K562 (cell line): Measurements from ENCODE around the gene WDR64. TPM values are rescaled to one million over a fixed set of nuclear protein-coding genes. Genes with fewer than 3 reads are reported as not detected.

Experiments used
- BCOR ChIP-seq: fragments of 450-650 bp; IDR thresholded peaks from 2 replicates; pipeline ENCODE4 v1.6.1; 2016
- CBFA2T2 ChIP-seq: fragments of 450-650 bp; conservative IDR thresholded peaks from 2 replicates; pipeline ENCODE4 v1.6.1; 2017; ENCODE audit warnings: mild to moderate bottlenecking
- CBX3 ChIP-seq, 2 experiments: IDR thresholded peaks; 1 replicate in 1 of 2; 2 replicates in 1 of 2; pipeline ENCODE4 v1.6.1; 2012; ENCODE audit warnings: inconsistent platforms in 2 of 2, low read length in 2 of 2, borderline replicate concordance in 1 of 2, control low read depth in 1 of 2
- CREM ChIP-seq: IDR thresholded peaks from 2 replicates; pipeline ENCODE4 v1.6.1; 2014; ENCODE audit warnings: antibody characterized with exemption, low read depth
- CXXC5 ChIP-seq: fragments of 250-450 bp; sonication (Bioruptor Pico); IDR thresholded peaks from 2 replicates; pipeline ENCODE4 v1.8.0; 2022; ENCODE audit warnings: inconsistent platforms, mild to moderate bottlenecking, moderate library complexity
- DIDO1 ChIP-seq: fragments of 450-650 bp; IDR thresholded peaks from 2 replicates; pipeline ENCODE4 v1.6.1; 2016; ENCODE audit warnings: low read depth, missing biosample characterization, missing genetic modification characterization
- EP300 ChIP-seq: IDR thresholded peaks from 2 replicates; pipeline ENCODE4 v1.6.1; 2012; ENCODE audit warnings: low read length, improper control_type of control experiment
- FOXJ2 ChIP-seq: fragments of 200-800 bp; sonication (Bioruptor generic); IDR thresholded peaks from 2 replicates; pipeline ENCODE4 v1.6.1; 2016; ENCODE audit warnings: missing genetic modification characterization, missing compliant biosample characterization
- MEF2A ChIP-seq: IDR thresholded peaks from 2 replicates; pipeline ENCODE4 v1.6.1; 2011; ENCODE audit warnings: low read depth, mild to moderate bottlenecking, low read length, moderate library complexity; ENCODE audit not compliant: control insufficient read depth
- MTA1 ChIP-seq: fragments of 450-650 bp; IDR thresholded peaks from 2 replicates; pipeline ENCODE4 v1.6.1; 2017; ENCODE audit warnings: borderline replicate concordance
- NCOA2 ChIP-seq, 2 experiments: fragments of 450-650 bp; IDR thresholded peaks; 2 replicates each; pipeline ENCODE4 v1.6.1; 2018; ENCODE audit warnings: mild to moderate bottlenecking in 2 of 2, moderate library complexity in 1 of 2; ENCODE audit not compliant: partially characterized antibody in 2 of 2
- NCOR1 ChIP-seq: fragments of 450-650 bp; IDR thresholded peaks from 2 replicates; pipeline ENCODE4 v1.6.1; 2016; ENCODE audit warnings: mild to moderate bottlenecking, moderate library complexity
- PHB2 ChIP-seq: fragments of 450-650 bp; IDR thresholded peaks from 2 replicates; pipeline ENCODE4 v1.6.1; 2017; ENCODE audit warnings: low read depth
- PHTF2 ChIP-seq: fragments of 250-450 bp; sonication (Bioruptor Pico); IDR thresholded peaks from 2 replicates; pipeline ENCODE4 v1.5.0; 2021; ENCODE audit warnings: mild to moderate bottlenecking
- PRMT5 ChIP-seq: sonication (generic); formaldehyde crosslinking; IDR thresholded peaks from 2 replicates; pipeline ENCODE4 v1.5.0; 2020; ENCODE audit warnings: missing genetic modification reagents
- SMAD3 ChIP-seq: fragments of 450-650 bp; formaldehyde crosslinking; conservative IDR thresholded peaks from 2 replicates; pipeline ENCODE4 v1.4.0; 2020; ENCODE audit warnings: mild to moderate bottlenecking
- SMAD4 ChIP-seq: fragments of 250-450 bp; sonication (Bioruptor Pico); conservative IDR thresholded peaks from 2 replicates; pipeline ENCODE4 v1.8.0; 2021; ENCODE audit warnings: inconsistent platforms, mild to moderate bottlenecking, moderate library complexity
- TEAD1 ChIP-seq, 2 experiments: fragments of 450-650 bp in 1 of 2; sonication (generic) in 1 of 2; formaldehyde crosslinking; IDR thresholded peaks; 2 replicates each; pipeline versions ENCODE4 v1.4.0 to v1.8.0; 2020 to 2022; ENCODE audit warnings: mild to moderate bottlenecking in 2 of 2, missing genetic modification reagents in 1 of 2
- ZNF175 ChIP-seq: fragments of 200-800 bp; sonication (Bioruptor generic); IDR thresholded peaks from 2 replicates; pipeline ENCODE4 v1.6.1; 2016; ENCODE audit warnings: low read depth, mild to moderate bottlenecking, missing genetic modification characterization, missing compliant biosample characterization
- ZNF436 ChIP-seq: fragments of 250-450, 450-650 bp; sonication (Bioruptor Pico); formaldehyde crosslinking; IDR thresholded peaks from 2 replicates; pipeline ENCODE4 v1.7.0; 2020; ENCODE audit warnings: mild to moderate bottlenecking
- ZNF644 ChIP-seq: fragments of 200-800 bp; sonication (Bioruptor generic); IDR thresholded peaks from 2 replicates; pipeline ENCODE4 v1.6.1; 2016; ENCODE audit warnings: low read depth, missing genetic modification characterization, missing compliant biosample characterization
- polyA plus RNA-seq, 8 experiments: library from polyadenylated mRNA; depleted of rRNA in 4 of 8; stranded (reverse) in 5 of 8; unstranded in 3 of 8; fragments of >200 nt; fragmentation: Nextera tagmentation in 2 of 8; fragmentation: Illumina TruSeq in 1 of 8; extraction: Ambion mirVana in 2 of 8; extraction: Trizol in 1 of 8; gene quantifications; 2 replicates each; pipeline versions ENCODE4 v1.2.1 to v1.2.3, GENCODE V29; 2011 to 2014; ENCODE audit warnings: inconsistent platforms in 1 of 8, missing spikeins in 1 of 8
- total RNA-seq, 7 experiments: library from RNA; depleted of rRNA in 6 of 7; stranded (reverse); fragments of >200 nt in 6 of 7; fragmentation: Illumina TruSeq in 2 of 7; extraction: Trizol in 2 of 7; gene quantifications; 2 replicates each; pipeline versions ENCODE4 v1.2.1 to v1.2.3, GENCODE V29; 2011 to 2021; ENCODE audit warnings: low replicate concordance in 1 of 7
- TF ChIP-seq, protein P1 (sequence below), 3 experiments: fragments of 200-800 bp in 1 of 3; fragments of 250-450 bp in 1 of 3; fragments of 450-650 bp in 1 of 3; sonication (Bioruptor Pico) in 1 of 3; sonication (Bioruptor generic) in 1 of 3; formaldehyde crosslinking in 1 of 3; IDR thresholded peaks; 2 replicates each; pipeline versions ENCODE4 v1.6.1 to v1.8.0; 2016 to 2022; ENCODE audit warnings: mild to moderate bottlenecking in 2 of 3, missing genetic modification characterization in 2 of 3, missing compliant biosample characterization in 1 of 3, moderate library complexity in 1 of 3
- TF ChIP-seq, protein P2 (sequence below), 2 experiments: fragments of 450-650 bp; conservative IDR thresholded peaks; 2 replicates each; pipeline ENCODE4 v1.6.1; 2017; ENCODE audit warnings: mild to moderate bottlenecking in 2 of 2, moderate library complexity in 2 of 2
- TF ChIP-seq, protein P3 (sequence below): fragments of 450-650 bp; IDR thresholded peaks from 2 replicates; pipeline ENCODE4 v1.6.1; 2016; ENCODE audit warnings: antibody characterized with exemption

WDR64 gene
- total and polyA plus RNA-seq, 9 of the 15 experiments (the other 6 are each of a cell fraction or from before 2014, with no cell fraction given), result 0.06 to 0.29 (median 0.19) TPM; not detected in 5

DNA sequence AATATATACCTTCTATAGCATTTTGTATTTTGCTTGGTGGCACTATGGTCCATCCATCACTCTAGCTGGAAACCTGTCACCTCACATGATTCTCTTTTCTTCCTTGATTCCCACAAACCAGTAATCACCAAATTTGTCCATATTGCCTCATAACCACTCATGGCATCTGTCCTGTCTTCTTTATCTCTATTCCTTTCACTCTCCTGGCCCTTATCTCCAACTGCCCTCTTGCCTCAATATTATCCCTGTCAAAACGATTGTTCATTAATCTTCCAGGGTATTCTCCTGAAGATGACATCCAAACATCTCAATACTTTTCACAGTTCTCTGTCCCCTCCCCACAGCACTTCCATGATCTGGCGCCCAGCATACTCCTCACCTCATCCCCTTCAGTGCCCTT lies 46.1 kb downstream of the WDR64 start (continued):
- TF ChIP-seq, protein P1, sequence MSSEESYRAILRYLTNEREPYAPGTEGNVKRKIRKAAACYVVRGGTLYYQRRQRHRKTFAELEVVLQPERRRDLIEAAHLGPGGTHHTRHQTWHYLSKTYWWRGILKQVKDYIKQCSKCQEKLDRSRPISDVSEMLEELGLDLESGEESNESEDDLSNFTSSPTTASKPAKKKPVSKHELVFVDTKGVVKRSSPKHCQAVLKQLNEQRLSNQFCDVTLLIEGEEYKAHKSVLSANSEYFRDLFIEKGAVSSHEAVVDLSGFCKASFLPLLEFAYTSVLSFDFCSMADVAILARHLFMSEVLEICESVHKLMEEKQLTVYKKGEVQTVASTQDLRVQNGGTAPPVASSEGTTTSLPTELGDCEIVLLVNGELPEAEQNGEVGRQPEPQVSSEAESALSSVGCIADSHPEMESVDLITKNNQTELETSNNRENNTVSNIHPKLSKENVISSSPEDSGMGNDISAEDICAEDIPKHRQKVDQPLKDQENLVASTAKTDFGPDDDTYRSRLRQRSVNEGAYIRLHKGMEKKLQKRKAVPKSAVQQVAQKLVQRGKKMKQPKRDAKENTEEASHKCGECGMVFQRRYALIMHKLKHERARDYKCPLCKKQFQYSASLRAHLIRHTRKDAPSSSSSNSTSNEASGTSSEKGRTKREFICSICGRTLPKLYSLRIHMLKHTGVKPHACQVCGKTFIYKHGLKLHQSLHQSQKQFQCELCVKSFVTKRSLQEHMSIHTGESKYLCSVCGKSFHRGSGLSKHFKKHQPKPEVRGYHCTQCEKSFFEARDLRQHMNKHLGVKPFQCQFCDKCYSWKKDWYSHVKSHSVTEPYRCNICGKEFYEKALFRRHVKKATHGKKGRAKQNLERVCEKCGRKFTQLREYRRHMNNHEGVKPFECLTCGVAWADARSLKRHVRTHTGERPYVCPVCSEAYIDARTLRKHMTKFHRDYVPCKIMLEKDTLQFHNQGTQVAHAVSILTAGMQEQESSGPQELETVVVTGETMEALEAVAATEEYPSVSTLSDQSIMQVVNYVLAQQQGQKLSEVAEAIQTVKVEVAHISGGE (CRISPR knock-in tag; IDR thresholded peaks at IDR 0.05), result peak in 1 of 3 experiments; percentile 29; a peak in 1 of 6 replicates
- peak in 1 of 2 experiments; percentile 18; a peak in 1 of 3 replicates for TF ChIP-seq CBX3 (IDR thresholded peaks at IDR 0.05; ENCODE audit: borderline replicate concordance in 1 of 2, low read length in 2 of 2)
- TF ChIP-seq ZNF436 (CRISPR knock-in tag), result no peak
- TF ChIP-seq, protein P2, sequence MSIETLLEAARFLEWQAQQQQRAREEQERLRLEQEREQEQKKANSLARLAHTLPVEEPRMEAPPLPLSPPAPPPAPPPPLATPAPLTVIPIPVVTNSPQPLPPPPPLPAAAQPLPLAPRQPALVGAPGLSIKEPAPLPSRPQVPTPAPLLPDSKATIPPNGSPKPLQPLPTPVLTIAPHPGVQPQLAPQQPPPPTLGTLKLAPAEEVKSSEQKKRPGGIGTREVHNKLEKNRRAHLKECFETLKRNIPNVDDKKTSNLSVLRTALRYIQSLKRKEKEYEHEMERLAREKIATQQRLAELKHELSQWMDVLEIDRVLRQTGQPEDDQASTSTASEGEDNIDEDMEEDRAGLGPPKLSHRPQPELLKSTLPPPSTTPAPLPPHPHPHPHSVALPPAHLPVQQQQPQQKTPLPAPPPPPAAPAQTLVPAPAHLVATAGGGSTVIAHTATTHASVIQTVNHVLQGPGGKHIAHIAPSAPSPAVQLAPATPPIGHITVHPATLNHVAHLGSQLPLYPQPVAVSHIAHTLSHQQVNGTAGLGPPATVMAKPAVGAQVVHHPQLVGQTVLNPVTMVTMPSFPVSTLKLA (conservative IDR thresholded peaks at IDR 0.05), result peak in 1 of 2 experiments; percentile 28; a peak in 1 of 4 replicates
- TF ChIP-seq MTA1, result peak; percentile 87
- 0 out of 2 replicates have a peak, but pooled peaks have one; percentile 49 for TF ChIP-seq ZNF175 (CRISPR knock-in tag)
- peak; percentile 77 for TF ChIP-seq PHB2
- TF ChIP-seq TEAD1 (CRISPR knock-in tag; IDR thresholded peaks at IDR 0.05), result peak in 1 of 2 experiments; percentile 81; a peak in 2 of 4 replicates
- TF ChIP-seq MEF2A, result 0 out of 2 replicates have a peak, but pooled peaks have one; percentile 46
- no peak for TF ChIP-seq ZNF644 (tag)
- peak; percentile 93 for TF ChIP-seq EP300
- peak; percentile 59 for TF ChIP-seq CXXC5 (CRISPR knock-in tag)
- no peak for TF ChIP-seq FOXJ2
- peak; percentile 52; the same call in 1 of the 2 replicates for TF ChIP-seq CREM
- peak; percentile 93 for TF ChIP-seq NCOR1
- TF ChIP-seq NCOA2 (IDR thresholded peaks at IDR 0.05; ENCODE audit: partially characterized antibody in 2 of 2), result peak; percentile 54 to 69
- TF ChIP-seq, protein P3, sequence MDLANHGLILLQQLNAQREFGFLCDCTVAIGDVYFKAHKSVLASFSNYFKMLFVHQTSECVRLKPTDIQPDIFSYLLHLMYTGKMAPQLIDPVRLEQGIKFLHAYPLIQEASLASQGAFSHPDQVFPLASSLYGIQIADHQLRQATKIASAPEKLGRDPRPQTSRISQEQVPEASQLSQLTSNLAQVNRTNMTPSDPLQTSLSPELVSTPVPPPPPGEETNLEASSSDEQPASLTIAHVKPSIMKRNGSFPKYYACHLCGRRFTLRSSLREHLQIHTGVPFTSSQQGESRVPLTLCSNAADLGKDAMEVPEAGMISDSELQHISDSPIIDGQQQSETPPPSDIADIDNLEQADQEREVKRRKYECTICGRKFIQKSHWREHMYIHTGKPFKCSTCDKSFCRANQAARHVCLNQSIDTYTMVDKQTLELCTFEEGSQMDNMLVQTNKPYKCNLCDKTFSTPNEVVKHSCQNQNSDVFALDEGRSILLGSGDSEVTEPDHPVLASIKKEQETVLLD, result peak; percentile 76; the same call in 1 of the 2 replicates
- TF ChIP-seq BCOR, result peak; percentile 72
- no peak; the same call in 1 of the 2 replicates for TF ChIP-seq DIDO1 (tag)
- peak; percentile 79 for TF ChIP-seq SMAD4 (CRISPR knock-in tag)
- peak; percentile 77; the same call in 1 of the 2 replicates for TF ChIP-seq SMAD3
- no peak for TF ChIP-seq PHTF2 (CRISPR knock-in tag)
- peak; percentile 96 for TF ChIP-seq CBFA2T2
- TF ChIP-seq PRMT5 (CRISPR knock-in tag), result no peak
